Astrocyte (in vitro differentiated cells and primary cell): ENCODE data around the gene BANF2.

Source experiments
- EZH2 ChIP-seq: IDR thresholded peaks from 2 replicates; pipeline ENCODE4 v1.6.1; 2012; ENCODE audit warnings: mild to moderate bottlenecking, low read length, inconsistent platforms; ENCODE audit not compliant: insufficient read depth
- TF ChIP-seq, protein P1 (sequence below): IDR thresholded peaks from 2 replicates; pipeline ENCODE4 v1.5.1; 2011; ENCODE audit warnings: low read depth, mild to moderate bottlenecking, inconsistent platforms, low read length, moderate library complexity; ENCODE audit not compliant: insufficient read depth

DNA sequence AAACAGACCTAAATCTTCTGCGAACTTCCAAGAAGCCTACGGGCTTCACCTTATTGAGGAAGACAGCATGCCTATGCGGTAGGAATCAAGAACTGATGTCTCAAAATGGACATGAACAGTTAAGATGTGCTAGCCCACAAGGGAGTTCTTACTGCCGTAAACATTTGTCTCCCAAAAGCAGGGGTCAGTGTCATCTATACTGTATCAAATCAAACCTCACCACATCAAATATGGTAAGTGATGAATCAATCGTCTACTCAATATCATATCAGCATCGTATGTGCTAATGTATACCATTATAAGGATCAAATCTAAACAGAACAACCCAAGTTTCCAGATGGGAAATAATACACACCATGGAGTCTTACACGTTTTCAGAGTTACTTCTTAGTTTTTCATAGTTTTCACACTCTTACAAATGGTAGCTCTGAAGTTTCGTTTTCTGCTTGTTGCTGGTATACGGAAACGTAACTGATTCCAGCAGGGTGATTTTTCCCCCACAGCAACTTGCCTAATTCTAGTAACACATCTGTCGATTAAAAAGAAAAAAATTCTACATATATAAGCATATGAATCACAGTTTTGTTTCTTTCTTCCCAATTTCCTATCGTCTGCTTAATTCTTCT lies 30.3 kb upstream of the BANF2 start:
- TF ChIP-seq, protein P1, sequence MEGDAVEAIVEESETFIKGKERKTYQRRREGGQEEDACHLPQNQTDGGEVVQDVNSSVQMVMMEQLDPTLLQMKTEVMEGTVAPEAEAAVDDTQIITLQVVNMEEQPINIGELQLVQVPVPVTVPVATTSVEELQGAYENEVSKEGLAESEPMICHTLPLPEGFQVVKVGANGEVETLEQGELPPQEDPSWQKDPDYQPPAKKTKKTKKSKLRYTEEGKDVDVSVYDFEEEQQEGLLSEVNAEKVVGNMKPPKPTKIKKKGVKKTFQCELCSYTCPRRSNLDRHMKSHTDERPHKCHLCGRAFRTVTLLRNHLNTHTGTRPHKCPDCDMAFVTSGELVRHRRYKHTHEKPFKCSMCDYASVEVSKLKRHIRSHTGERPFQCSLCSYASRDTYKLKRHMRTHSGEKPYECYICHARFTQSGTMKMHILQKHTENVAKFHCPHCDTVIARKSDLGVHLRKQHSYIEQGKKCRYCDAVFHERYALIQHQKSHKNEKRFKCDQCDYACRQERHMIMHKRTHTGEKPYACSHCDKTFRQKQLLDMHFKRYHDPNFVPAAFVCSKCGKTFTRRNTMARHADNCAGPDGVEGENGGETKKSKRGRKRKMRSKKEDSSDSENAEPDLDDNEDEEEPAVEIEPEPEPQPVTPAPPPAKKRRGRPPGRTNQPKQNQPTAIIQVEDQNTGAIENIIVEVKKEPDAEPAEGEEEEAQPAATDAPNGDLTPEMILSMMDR, result no peak
- TF ChIP-seq EZH2, result no peak
